Breast epithelium (tissue), 4 donors: Measurements from ENCODE around the gene KRT6B. TPM values are rescaled to one million over a fixed set of nuclear protein-coding genes. Genes with fewer than 3 reads are reported as not detected.
"Not testable (repeated sequence)": the region's sequence is repeated elsewhere in the genome, so short reads cannot be mapped to it uniquely, and the experiment has no call there.

Source experiments
- DNase-seq, 2 donors: peaks; one replicate each; pipeline ENCODE4 v3.0.0-alpha.2; 2019; ENCODE audit warnings: low spot score in 2 of 2
- H3K27ac ChIP-seq, 2 donors: fragments of 200-600 bp; sonication (generic) in 1 of 2; one replicate each; pipeline ENCODE4 v1.5.1; 2016 to 2019; ENCODE audit warnings: mild to moderate bottlenecking in 1 of 2
- H3K27me3 ChIP-seq, 2 donors: fragments of 200-600 bp; sonication (generic) in 1 of 2; one replicate each; pipeline versions ENCODE4 v1.5.1 to v1.6.0; 2017 to 2019; ENCODE audit warnings: control low read depth in 1 of 2, mild to moderate bottlenecking in 1 of 2
- H3K36me3 ChIP-seq: fragments of 200-600 bp; one replicate; pipeline ENCODE4 v1.5.1; 2019
- H3K4me1 ChIP-seq, 2 donors: fragments of 200-600 bp; sonication (generic); one replicate each; pipeline ENCODE4 v1.5.1; 2016 to 2019; ENCODE audit warnings: control low read depth in 1 of 2
- H3K4me3 ChIP-seq, 3 donors: fragments of 200-600 bp; sonication (generic); 1 replicate in 2 of 3; 2 replicates in 1 of 3; pipeline ENCODE4 v1.5.1; 2016 to 2019; ENCODE audit warnings: mild to moderate bottlenecking in 3 of 3, moderate library complexity in 2 of 3
- H3K9me3 ChIP-seq, 2 donors: fragments of 200-600 bp; sonication (generic) in 1 of 2; one replicate each; pipeline ENCODE4 v1.5.1; 2016 to 2019; ENCODE audit warnings: control low read depth in 1 of 2
- CTCF ChIP-seq, 3 donors: fragments of 450-650 bp; IDR thresholded peaks; one replicate each; pipeline ENCODE4 v1.5.1; 2016 to 2017; ENCODE audit warnings: antibody characterized with exemption in 3 of 3, mild to moderate bottlenecking in 3 of 3, moderate library complexity in 3 of 3
- POLR2A ChIP-seq: fragments of 450-650 bp; IDR thresholded peaks from one replicate; pipeline ENCODE4 v1.6.1; 2016; ENCODE audit warnings: antibody characterized with exemption, mild to moderate bottlenecking, moderate library complexity
- POLR2AphosphoS5 ChIP-seq, 3 donors: sonication (generic); formaldehyde crosslinking; IDR thresholded peaks; one replicate each; pipeline ENCODE4 v1.6.1; 2017; ENCODE audit warnings: antibody characterized with exemption in 3 of 3
- intact Hi-C: fragments of 100-400 bp; cut with DNase I; formaldehyde crosslinking; loops from one replicate; pipeline ENCODE4 v1.15.1; 2023; ENCODE audit warnings: low total_unique reads
- total RNA-seq, 3 donors: library from RNA; depleted of rRNA; stranded (reverse); fragments of >200 nt; gene quantifications; one replicate each; pipeline ENCODE4 v1.1.0, GENCODE V29; 2016

KRT6B gene
- total RNA-seq, 3 donors from 2014 or later = 42.0 to 69.2 TPM; not detected in 1

GRCh38 chr12:52461693-52462092 is 9.7 kb upstream of the KRT6B start:
- Histone ChIP-seq H3K27ac (no peak overlapping the region), H3K36me3 (no peaks in the 10 kb centered on the region), H3K9me3 (no peaks in the 10 kb centered on the region), H3K4me3 (no peak overlapping the region), H3K4me1 (no peaks in the 10 kb centered on the region), H3K27me3 (no peaks in the 10 kb centered on the region)
- no peak for DNase-seq
- intact Hi-C loops = no loop called here
- no peak for TF ChIP-seq POLR2AphosphoS5 (IDR thresholded peaks at IDR 0.05)
- TF ChIP-seq CTCF (IDR thresholded peaks at IDR 0.05) = no peak
- no peak for TF ChIP-seq POLR2A

GRCh38 chr12:52458861-52459260 is 6.9 kb upstream of the KRT6B start:
- peaks cover 0 to 5% of the 10 kb centered on the region in 2 donors for H3K4me1 ChIP-seq
- intact Hi-C loops = no loop called here
- H3K27ac ChIP-seq = no peak overlapping the region
- no peaks in the 10 kb centered on the region for H3K9me3 ChIP-seq
- H3K4me3 ChIP-seq = no peak overlapping the region
- H3K36me3 ChIP-seq = no peaks in the 10 kb centered on the region
- H3K27me3 ChIP-seq = no peaks in the 10 kb centered on the region
- no peak for TF ChIP-seq CTCF (IDR thresholded peaks at IDR 0.05)
- no peak for TF ChIP-seq POLR2AphosphoS5 (IDR thresholded peaks at IDR 0.05)
- no peak for TF ChIP-seq POLR2A
- no peak for DNase-seq

GRCh38 chr12:52455821-52456220 is 3.9 kb upstream of the KRT6B start:
- DNase-seq = no peak
- Histone ChIP-seq H3K4me1 (peaks cover 0 to 5% of the 10 kb centered on the region in 2 donors), H3K4me3 (no peak overlapping the region), H3K9me3 (no peaks in the 10 kb centered on the region), H3K27ac (no peak overlapping the region), H3K27me3 (no peaks in the 10 kb centered on the region), H3K36me3 (no peaks in the 10 kb centered on the region)
- TF ChIP-seq POLR2A (no peak), CTCF (IDR thresholded peaks at IDR 0.05) (no peak), POLR2AphosphoS5 (IDR thresholded peaks at IDR 0.05) (no peak)
- intact Hi-C loops = no loop called here

GRCh38 chr12:52454411-52455201 is 2.7 kb upstream of the KRT6B start:
- TF ChIP-seq POLR2A (no peak), POLR2AphosphoS5 (IDR thresholded peaks at IDR 0.05) (no peak), CTCF (IDR thresholded peaks at IDR 0.05) (no peak)
- no peak for DNase-seq
- peak overlapping the region; percentile 69 to 83 for H3K27ac ChIP-seq
- H3K4me3 ChIP-seq = no peak overlapping the region
- no peaks in the 10 kb centered on the region for H3K9me3 ChIP-seq
- no peaks in the 10 kb centered on the region for H3K36me3 ChIP-seq
- peaks cover 0 to 5% of the 10 kb centered on the region in 2 donors for H3K4me1 ChIP-seq
- intact Hi-C loops = no loop called here
- H3K27me3 ChIP-seq = no peaks in the 10 kb centered on the region

- intact Hi-C loops = no loop called here
Observed at GRCh38 chr12:52448228-52448627, 3.7 kb downstream of the KRT6B start.

GRCh38 chr12:52447196-52447595 is 4.8 kb downstream of the KRT6B start:
- DNase-seq = not testable (repeated sequence)

More at GRCh38 chr12:52448228-52448627, 3.7 kb downstream of the KRT6B start:
- Histone ChIP-seq H3K36me3 (no peaks in the 10 kb centered on the region), H3K27ac (no peak overlapping the region), H3K9me3 (no peaks in the 10 kb centered on the region), H3K4me1 (no peaks in the 10 kb centered on the region), H3K27me3 (no peaks in the 10 kb centered on the region), H3K4me3 (no peak overlapping the region)
- TF ChIP-seq CTCF (IDR thresholded peaks at IDR 0.05) (no peak), POLR2A (no peak), POLR2AphosphoS5 (IDR thresholded peaks at IDR 0.05) (no peak)
- DNase-seq = no peak

More at GRCh38 chr12:52447196-52447595, 4.8 kb downstream of the KRT6B start:
- H3K9me3 ChIP-seq, H3K36me3 ChIP-seq, intact Hi-C loops, H3K4me3 ChIP-seq, H3K27me3 ChIP-seq, H3K27ac ChIP-seq, H3K4me1 ChIP-seq: not testable (repeated sequence)
